Stimulated activated CD4-positive, alpha-beta T cell treated with anti-CD3 and anti-CD28 coated beads, Interleukin-15, amount 100 ng/mL, for 48 hours (primary cell): ENCODE measurements around the gene LRRC32.
A peak's percentile ranks its signal among the peaks of the same experiment; 100 is the strongest.

ENCODE experiments used
- DNase-seq, 2 donors: peaks; one replicate each; pipeline ENCODE4 v3.0.0-alpha.2; 2020; ENCODE audit warnings: low read depth in 2 of 2

LRRC32 gene

GRCh38 chr11:76682106-76682505 is 11.6 kb upstream of the LRRC32 start:
- no peak for DNase-seq

- peak; percentile 35 to 66 for DNase-seq
Measured at GRCh38 chr11:76680518-76681425, 10.2 kb upstream of the LRRC32 start.

- DNase-seq: no peak
Measured at GRCh38 chr11:76678321-76678720, 7.8 kb upstream of the LRRC32 start.

- DNase-seq: no peak
Measured at GRCh38 chr11:76677458-76677765, 6.9 kb upstream of the LRRC32 start.

GRCh38 chr11:76676636-76677457 is 6.3 kb upstream of the LRRC32 start:
- no peak for DNase-seq

GRCh38 chr11:76674517-76675400 is 4.2 kb upstream of the LRRC32 start:
- no peak for DNase-seq

GRCh38 chr11:76673176-76674142 is 2.9 kb upstream of the LRRC32 start:
- DNase-seq: no peak

- peak in 1 of 2 donors; percentile 28 for DNase-seq
Measured at GRCh38 chr11:76672431-76673175, 2.1 kb upstream of the LRRC32 start.

- DNase-seq: no peak
Measured at GRCh38 chr11:76671626-76672309, 1.2 kb upstream of the LRRC32 start.

GRCh38 chr11:76671237-76671592 is 668 bp upstream of the LRRC32 start:
- no peak for DNase-seq

GRCh38 chr11:76669901-76670484 is 554 bp downstream of the LRRC32 start:
- no peak for DNase-seq

GRCh38 chr11:76668362-76669155 is 2.0 kb downstream of the LRRC32 start:
- DNase-seq: no peak

- no peak for DNase-seq
Measured at GRCh38 chr11:76667856-76668255, 2.7 kb downstream of the LRRC32 start.

GRCh38 chr11:76667271-76667818 is 3.2 kb downstream of the LRRC32 start:
- DNase-seq: no peak

- DNase-seq: no peak
Measured at GRCh38 chr11:76666830-76667229, 3.7 kb downstream of the LRRC32 start.

- no peak for DNase-seq
Measured at GRCh38 chr11:76666408-76666807, 4.1 kb downstream of the LRRC32 start.

GRCh38 chr11:76665921-76666351 is 4.6 kb downstream of the LRRC32 start:
- no peak for DNase-seq

GRCh38 chr11:76665172-76665571 is 5.4 kb downstream of the LRRC32 start:
- DNase-seq: no peak
